ENCODE data around the gene HOXD4. TPM values are rescaled to one million over a fixed set of nuclear protein-coding genes. Genes with fewer than 3 reads are reported as not detected.

The HOXD4 gene
- polyA plus RNA-seq, 6 donors from 2014 or later: not detected

DNA sequence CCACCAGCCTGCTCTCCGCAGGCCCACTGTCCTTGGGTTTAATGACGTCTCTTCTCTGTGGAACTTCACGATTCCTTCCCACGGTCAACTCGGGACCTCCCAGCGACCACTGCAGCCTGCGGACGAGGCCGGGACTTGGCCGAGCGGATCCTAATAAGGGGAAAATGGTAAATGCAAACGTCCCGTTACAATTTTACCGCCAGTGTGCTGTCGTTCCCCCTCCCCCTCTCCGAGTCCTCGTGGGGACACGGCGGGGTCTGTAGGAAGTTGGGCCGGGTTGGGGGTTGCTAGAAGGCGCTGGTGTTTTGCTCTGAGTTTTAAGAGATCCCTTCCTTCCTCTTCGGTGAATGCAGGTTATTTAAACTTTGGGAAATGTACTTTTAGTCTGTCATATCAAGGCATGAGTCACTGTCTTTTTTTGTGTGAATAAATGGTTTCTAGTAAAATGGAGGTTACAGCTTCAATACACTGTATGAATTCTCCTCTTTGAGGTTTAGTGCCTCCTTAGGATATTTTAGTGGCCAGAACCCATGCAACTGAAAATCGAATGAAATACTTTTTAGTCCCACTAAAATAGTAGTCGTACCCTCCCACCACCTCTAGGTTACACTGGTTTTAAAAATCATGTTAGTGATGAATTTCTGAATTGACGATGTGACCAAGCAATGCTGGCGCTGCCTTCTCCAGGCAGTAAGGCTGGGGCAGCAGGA, 42.0 kb upstream of the HOXD4 start:
- peak overlapping the region in 5 of 8 donors; percentile 22 to 79 (median 58) for H3K4me3 Mint-ChIP-seq
- H3K27ac Mint-ChIP-seq: peak overlapping the region in 4 of 6 donors; percentile 66 to 93 (median 86)
- peaks cover 0 to 38% (median 9%) of the 10 kb centered on the region in 7 donors for H3K9me3 Mint-ChIP-seq
- peaks cover 71 to 80% (median 73%) of the 10 kb centered on the region in 3 donors for H3K27me3 Mint-ChIP-seq
- H3K36me3 Mint-ChIP-seq: peaks cover 5 to 10% of the 10 kb centered on the region in 2 donors
- no peak for DNase-seq
- H3K4me1 Mint-ChIP-seq: peaks cover 21 to 32% (median 28%) of the 10 kb centered on the region in 3 donors
- no peak for ATAC-seq (ENCODE audit: low read depth in 2 of 2)

DNA sequence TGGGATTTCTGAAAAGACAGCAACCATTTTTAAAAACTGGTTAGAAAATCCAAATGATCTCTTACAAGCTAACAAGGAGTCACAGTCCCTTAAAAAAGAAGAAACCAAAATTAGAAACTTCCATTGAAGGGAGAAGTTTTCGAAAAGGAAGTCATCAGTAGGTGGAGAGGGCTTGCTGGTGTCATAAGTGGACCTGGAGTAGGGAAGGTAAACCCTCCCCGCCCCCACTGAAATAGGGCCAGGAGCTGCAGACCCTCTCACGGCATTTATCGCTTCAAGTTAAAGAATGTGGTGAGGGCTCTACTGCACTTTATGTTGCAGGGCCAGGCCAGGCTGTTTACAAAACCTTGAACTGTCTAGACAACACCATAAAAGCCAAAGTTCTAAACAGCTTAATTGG, 41.4 kb upstream of the HOXD4 start:
- DNase-seq: no peak
- peaks cover 5 to 10% of the 10 kb centered on the region in 2 donors for H3K36me3 Mint-ChIP-seq
- ATAC-seq (ENCODE audit: low read depth in 2 of 2): no peak
- H3K9me3 Mint-ChIP-seq: peaks cover 0 to 38% (median 8%) of the 10 kb centered on the region in 7 donors
- H3K27ac Mint-ChIP-seq: peak overlapping the region in 3 of 6 donors; percentile 16 to 92 (median 19)
- H3K4me3 Mint-ChIP-seq: peak overlapping the region in 2 of 8 donors; percentile 58 to 75
- H3K4me1 Mint-ChIP-seq: peaks cover 19 to 26% (median 26%) of the 10 kb centered on the region in 3 donors
- peaks cover 70 to 77% (median 72%) of the 10 kb centered on the region in 3 donors for H3K27me3 Mint-ChIP-seq

DNA sequence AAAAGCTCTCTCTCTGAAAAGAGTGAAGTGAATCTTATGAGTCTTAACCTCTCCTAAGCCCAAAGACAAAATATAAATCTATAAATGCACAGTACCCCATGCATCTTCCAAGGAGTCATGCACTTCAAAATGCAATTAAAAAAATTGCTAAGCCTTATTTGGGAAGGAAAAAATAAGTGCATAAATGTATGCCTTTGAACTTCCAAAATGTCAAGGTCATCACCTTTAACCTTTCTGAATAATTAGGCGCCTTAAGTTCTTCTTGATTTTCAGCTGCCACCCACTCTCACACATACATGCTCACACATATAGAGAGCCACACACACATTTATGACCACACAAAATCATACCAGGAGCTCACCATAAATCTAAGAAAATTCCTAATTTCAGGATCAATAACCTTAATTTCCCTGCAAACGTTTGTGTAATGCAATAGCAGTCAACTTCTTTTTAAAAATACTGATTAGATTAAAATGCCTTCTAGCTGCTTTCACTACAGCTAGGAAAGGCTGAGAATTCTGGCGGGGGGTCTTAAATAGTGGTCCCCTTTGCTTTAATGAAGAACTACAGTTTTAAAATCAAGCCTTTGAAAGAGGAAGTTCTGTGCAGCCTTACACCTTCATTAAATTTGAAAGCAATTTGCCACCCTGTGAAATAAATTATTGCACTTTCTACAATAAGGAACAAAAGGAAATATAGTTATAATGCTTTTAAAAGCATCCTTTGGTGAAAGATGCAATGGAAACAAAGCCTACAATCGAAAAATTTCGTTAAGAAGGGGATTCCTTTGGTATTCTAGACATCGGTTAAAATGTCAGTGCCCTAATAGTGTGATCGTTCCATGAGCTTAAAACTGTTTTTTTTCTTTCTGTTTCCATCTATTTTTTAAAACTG, 40.7 kb upstream of the HOXD4 start:
- H3K36me3 Mint-ChIP-seq: peaks cover 5 to 10% of the 10 kb centered on the region in 2 donors
- peak overlapping the region in 4 of 6 donors; percentile 39 to 92 (median 66) for H3K27ac Mint-ChIP-seq
- H3K4me1 Mint-ChIP-seq: peaks cover 13 to 20% (median 19%) of the 10 kb centered on the region in 3 donors
- peaks cover 0 to 40% (median 8%) of the 10 kb centered on the region in 7 donors for H3K9me3 Mint-ChIP-seq
- ATAC-seq (ENCODE audit: low read depth in 2 of 2): no peak
- peak overlapping the region in 3 of 8 donors; percentile 9 to 75 (median 58) for H3K4me3 Mint-ChIP-seq
- DNase-seq: no peak
- peaks cover 65 to 73% (median 72%) of the 10 kb centered on the region in 3 donors for H3K27me3 Mint-ChIP-seq

DNA sequence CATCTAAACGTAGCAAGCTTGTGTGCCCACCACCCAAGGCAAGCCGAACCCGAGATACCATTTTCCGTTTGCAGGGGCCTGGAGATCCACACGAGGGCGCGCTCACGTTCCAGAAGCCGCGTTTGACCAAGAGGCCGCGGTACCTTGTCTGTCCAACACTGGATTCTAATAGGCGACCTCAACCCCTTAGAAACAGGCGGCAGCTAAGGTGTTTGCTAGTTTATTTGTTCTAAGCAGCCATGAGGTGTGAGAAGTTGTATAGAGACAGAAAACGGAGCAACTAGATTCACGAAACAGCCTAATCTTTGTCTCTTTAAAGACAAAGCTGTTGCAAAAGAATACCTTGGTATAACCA, 40.1 kb upstream of the HOXD4 start:
- no peak for ATAC-seq (ENCODE audit: low read depth in 2 of 2)
- Mint-ChIP-seq H3K9me3 (peaks cover 0 to 39% (median 8%) of the 10 kb centered on the region in 7 donors), H3K36me3 (peaks cover 4 to 5% of the 10 kb centered on the region in 2 donors), H3K4me3 (peak overlapping the region in 3 of 8 donors; percentile 9 to 75 (median 44)), H3K27ac (peak overlapping the region in 4 of 6 donors; percentile 39 to 83 (median 65)), H3K4me1 (peaks cover 7 to 14% (median 14%) of the 10 kb centered on the region in 3 donors), H3K27me3 (peaks cover 64 to 73% (median 72%) of the 10 kb centered on the region in 3 donors)
- DNase-seq: no peak

DNA sequence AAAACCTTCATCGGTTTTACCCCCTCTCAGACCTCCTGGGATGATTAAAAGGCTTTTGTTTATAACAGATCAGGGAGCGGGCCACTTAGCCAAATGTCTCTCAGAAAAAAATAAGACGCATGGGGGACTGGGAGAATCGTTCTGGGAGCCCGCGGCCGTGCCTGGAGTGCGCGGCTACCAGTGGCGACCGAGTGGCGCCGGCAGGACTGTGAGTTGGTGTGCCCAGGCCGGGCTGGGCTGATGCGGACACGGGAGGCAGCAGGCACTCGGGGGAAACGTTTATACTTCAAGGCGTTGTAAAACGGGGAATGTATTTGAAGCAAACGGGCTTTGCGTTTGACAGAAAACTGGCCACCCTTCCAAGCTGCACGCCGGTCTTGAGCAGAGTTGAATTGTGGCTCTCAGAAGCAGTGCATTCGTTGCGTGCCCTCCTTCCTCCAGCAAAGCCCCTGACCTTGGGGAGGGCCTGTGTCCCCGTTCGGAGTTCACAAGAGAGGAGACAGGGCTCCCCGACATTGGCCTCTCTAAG, 39.4 kb upstream of the HOXD4 start:
- peaks cover 0 to 40% (median 9%) of the 10 kb centered on the region in 7 donors for H3K9me3 Mint-ChIP-seq

DNA sequence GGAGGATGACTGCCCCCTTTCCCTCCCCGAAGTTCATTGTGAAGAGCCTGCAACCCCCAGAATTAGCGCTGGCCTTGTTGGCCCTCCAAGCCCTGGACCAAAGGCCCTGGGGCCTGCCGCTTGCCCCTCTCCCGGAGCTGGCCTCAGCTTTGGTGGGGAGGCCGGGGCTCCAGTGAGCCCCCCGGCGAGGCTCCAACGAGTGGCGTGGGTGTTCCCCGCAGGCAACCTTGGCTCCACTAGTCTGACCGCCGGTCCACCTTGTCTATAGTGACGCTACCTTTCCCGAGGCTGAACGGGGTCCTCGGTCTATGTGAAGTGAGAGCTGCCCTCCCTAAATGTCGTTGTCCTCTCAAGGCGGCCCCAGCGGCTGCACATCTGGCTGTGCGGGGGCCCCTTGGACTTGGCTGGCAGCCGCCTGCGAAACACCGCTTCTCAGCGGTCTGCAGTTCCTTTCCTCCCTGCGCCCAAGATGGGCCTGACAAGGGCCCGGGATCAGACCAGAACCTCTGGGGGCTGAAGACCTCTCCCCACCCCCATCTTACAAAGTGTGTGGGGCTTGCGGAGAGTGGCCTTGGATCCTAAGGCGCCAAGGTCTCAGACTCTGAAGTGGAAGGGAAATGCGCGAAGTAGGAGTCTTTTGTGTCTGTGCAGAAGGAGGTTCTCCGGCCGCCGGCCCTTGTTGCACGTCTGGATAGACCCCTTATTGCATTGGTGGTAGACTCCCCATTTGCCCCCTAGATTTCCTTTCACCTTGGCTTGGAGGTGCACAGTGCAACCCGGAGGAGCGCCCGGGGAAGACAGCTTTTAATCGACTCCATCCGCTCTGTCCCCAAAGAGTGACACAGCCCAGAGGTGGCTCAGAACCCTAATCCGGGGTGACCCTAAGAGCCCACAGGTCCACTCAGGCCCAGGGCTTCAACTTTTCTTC, 38.7 kb upstream of the HOXD4 start:
- H3K4me3 Mint-ChIP-seq: peak overlapping the region in 3 of 8 donors; percentile 42 to 75 (median 56)
- peaks cover 5 to 17% (median 8%) of the 10 kb centered on the region in 3 donors for H3K4me1 Mint-ChIP-seq

More for the DNA sequence above, 39.4 kb upstream of the HOXD4 start:
- Mint-ChIP-seq H3K27ac (peak overlapping the region in 3 of 6 donors; percentile 44 to 86 (median 80)), H3K4me3 (peak overlapping the region in 4 of 8 donors; percentile 37 to 75 (median 49)), H3K36me3 (peaks cover 4 to 7% of the 10 kb centered on the region in 2 donors), H3K4me1 (peaks cover 5 to 17% (median 11%) of the 10 kb centered on the region in 3 donors), H3K27me3 (peaks cover 66 to 76% (median 75%) of the 10 kb centered on the region in 3 donors)
- ATAC-seq (ENCODE audit: low read depth in 2 of 2): no peak
- DNase-seq: no peak

DNA sequence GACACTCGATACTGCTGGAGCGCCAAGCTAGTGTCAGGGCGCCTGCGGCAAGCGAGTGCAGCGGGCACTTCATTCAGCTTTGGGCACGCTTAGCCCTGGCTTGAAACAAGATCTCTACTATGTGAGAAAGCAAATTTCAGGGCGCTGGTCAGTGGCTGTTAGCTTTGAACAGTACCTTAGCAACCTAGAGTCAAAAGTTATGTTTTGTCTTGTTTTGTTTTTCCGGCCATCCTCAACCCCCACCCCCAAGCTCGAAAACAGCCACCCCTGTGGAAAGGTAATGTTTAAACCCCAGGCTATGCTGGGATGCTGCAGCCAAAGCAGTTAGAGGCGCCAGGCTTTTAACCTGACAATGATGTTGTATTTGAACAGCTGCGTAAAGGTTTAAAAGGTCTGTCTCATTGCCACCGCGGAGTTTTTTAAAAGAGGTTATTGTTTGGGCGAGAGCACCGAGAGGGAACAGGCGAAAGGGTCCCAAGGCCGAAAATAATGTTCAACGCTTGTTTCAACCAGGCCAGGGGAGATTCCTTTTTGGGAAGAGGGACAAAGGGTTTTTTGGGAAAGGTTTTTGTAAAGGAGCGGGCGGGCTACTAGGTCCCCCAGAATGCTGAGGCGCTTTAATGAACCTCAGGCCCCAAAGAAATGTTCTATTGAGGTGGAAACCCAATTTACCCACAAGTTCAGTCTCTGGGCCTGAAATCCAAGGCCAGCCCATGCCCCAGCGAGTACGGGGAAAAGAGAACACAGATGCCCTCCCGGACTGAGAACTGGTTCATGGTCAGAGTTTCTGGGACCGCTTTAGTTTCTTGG, 37.0 kb upstream of the HOXD4 start:
- DNase-seq: no peak
- Mint-ChIP-seq H3K9me3 (peaks cover 0 to 41% (median 9%) of the 10 kb centered on the region in 7 donors), H3K27me3 (peaks cover 81 to 89% (median 84%) of the 10 kb centered on the region in 3 donors), H3K36me3 (peaks cover 8 to 22% of the 10 kb centered on the region in 2 donors), H3K4me3 (no peak overlapping the region), H3K4me1 (peaks cover 4 to 14% (median 9%) of the 10 kb centered on the region in 3 donors), H3K27ac (peak overlapping the region in 1 of 6 donors; percentile 42)
- ATAC-seq (ENCODE audit: low read depth in 2 of 2): no peak

More for the DNA sequence above, 38.7 kb upstream of the HOXD4 start:
- DNase-seq (no peak), ATAC-seq (ENCODE audit: low read depth in 2 of 2) (no peak)
- Mint-ChIP-seq H3K27ac (peak overlapping the region in 4 of 6 donors; percentile 54 to 81 (median 68)), H3K27me3 (peaks cover 73 to 83% (median 78%) of the 10 kb centered on the region in 3 donors), H3K9me3 (peaks cover 0 to 44% (median 10%) of the 10 kb centered on the region in 7 donors), H3K36me3 (peaks cover 7 to 9% of the 10 kb centered on the region in 2 donors)

DNA sequence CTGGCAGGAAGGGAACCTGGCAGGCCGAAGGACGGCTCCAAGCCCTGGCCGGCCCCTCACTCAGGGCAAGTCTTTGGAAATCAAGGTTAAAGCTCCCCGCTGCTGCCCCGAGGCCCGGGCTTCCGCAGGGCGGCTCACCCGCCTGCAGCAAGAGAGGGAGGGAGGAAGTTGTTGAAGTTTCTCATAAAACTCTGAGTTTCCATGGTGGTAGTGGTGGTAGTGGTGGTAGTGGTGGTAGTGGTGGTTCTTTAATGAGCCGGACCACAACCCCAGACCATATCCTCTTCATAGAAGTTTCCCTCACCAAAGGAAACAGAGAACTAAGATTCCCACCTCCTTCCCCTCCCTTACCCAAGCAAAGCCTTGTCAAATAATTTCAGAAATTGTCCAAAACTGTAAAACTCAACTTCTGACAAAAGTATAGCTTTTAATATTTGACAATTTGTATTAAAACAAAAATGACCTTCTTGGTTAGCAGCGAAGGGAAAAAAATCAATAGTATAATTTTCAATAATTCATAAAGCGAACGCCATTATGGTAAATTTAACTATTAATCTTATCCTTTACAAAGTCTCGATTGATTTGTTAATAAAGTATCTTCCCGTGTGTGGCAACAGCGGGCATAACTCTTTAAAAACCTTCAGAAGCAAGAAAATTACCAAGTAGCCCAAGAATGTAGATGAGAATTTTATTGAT, 36.3 kb upstream of the HOXD4 start:
- peak overlapping the region in 1 of 8 donors; percentile 65 for H3K4me3 Mint-ChIP-seq
- no peak overlapping the region for H3K27ac Mint-ChIP-seq
- peaks cover 5 to 22% of the 10 kb centered on the region in 2 donors for H3K36me3 Mint-ChIP-seq
- peaks cover 4 to 14% (median 8%) of the 10 kb centered on the region in 3 donors for H3K4me1 Mint-ChIP-seq
- H3K27me3 Mint-ChIP-seq: peaks cover 81 to 89% (median 84%) of the 10 kb centered on the region in 3 donors
- H3K9me3 Mint-ChIP-seq: peaks cover 0 to 39% (median 4%) of the 10 kb centered on the region in 7 donors
- no peak for ATAC-seq (ENCODE audit: low read depth in 2 of 2)
- no peak for DNase-seq

DNA sequence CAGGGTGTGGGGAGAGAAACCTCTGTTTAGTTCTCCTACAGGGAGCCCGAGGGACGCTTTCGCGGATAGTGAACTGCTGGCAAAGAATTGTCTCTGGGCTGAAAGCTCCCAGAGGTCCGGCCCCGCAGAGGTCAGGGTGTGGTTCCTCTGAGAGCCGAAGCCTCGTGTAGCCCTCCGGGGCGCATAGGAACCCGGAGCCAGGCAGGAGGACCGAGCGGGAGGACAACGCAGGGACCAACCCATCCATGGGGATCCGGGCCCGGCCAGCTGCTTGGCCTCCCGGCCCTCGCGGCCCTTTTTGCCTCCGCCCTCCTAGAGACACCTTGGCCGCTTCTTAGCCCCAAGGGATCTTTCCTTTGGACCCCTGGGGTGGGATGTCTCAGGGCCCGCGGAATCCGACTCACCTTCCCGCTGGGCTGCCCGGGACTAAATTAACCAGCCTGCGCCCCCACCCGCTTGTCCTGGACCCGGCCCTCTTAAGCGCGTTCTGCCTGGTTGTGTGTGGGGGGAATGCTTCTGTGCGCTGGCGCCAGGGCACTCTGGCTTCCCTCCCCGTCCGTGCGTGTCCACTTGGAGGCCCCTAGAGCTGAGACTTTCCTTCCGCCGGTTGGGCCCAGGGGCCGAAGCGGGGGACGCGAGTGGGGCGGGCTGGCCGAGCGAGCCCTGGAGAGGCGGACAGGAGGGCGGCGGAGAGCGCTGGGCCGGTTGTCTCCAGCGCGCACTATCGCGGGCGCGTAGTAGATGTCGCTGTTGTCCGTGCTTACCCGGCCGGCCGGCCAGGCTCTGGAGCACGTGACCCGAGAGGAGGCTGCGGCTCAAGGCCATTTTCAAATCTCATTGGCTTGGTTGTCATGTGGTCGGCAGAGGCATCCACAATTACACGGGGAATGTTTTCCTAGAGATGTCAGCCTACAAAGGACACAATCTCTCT, 35.2 kb upstream of the HOXD4 start, which contains the start of gene HOXD10:
HOXD10 (plus strand) TSS at position 896 of the 931 bp plus-strand sequence. CDS start 56 bp downstream, outside the sequence.
- Mint-ChIP-seq H3K36me3 (peaks cover 5 to 22% of the 10 kb centered on the region in 2 donors), H3K4me3 (peak within 1 kb of the TSS in 3 of 8 donors; percentile 49 to 65 (median 52)), H3K27me3 (peaks cover 83 to 89% (median 89%) of the 10 kb centered on the region in 3 donors), H3K4me1 (peaks cover 4 to 14% (median 7%) of the 10 kb centered on the region in 3 donors), H3K27ac (peak within 1 kb of the TSS in 3 of 6 donors; percentile 59 to 82 (median 73)), H3K9me3 (peaks cover 0 to 31% (median 4%) of the 10 kb centered on the region in 7 donors)
- DNase-seq: no peak
- ATAC-seq (ENCODE audit: low read depth in 2 of 2): no peak
